ENCODE data around the gene FBXO33.

DNA sequence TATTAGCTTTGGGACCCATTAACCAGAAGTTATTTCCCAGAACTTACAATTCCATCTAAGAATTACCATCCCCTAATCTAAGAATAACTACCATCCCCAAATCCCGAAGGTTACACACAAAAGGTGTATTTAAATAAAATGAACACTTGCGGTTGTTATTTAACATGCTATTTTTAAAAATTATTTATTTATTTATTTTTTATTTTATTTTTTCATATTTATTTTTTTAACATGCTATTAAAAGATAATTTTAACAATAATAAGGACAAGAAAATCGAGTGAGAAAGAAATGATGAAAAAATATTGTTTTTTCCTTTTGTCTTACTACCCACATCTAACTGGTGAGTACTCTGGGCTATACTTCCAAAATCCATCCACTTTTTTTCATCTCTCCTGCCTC, 6.3 kb downstream of the FBXO33 start:
- TF ChIP-seq, protein P1, sequence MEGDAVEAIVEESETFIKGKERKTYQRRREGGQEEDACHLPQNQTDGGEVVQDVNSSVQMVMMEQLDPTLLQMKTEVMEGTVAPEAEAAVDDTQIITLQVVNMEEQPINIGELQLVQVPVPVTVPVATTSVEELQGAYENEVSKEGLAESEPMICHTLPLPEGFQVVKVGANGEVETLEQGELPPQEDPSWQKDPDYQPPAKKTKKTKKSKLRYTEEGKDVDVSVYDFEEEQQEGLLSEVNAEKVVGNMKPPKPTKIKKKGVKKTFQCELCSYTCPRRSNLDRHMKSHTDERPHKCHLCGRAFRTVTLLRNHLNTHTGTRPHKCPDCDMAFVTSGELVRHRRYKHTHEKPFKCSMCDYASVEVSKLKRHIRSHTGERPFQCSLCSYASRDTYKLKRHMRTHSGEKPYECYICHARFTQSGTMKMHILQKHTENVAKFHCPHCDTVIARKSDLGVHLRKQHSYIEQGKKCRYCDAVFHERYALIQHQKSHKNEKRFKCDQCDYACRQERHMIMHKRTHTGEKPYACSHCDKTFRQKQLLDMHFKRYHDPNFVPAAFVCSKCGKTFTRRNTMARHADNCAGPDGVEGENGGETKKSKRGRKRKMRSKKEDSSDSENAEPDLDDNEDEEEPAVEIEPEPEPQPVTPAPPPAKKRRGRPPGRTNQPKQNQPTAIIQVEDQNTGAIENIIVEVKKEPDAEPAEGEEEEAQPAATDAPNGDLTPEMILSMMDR (IDR thresholded peaks at IDR 0.05) = no peak
- TF ChIP-seq ZFX (IDR thresholded peaks at IDR 0.05; ENCODE audit: borderline replicate concordance) = no peak
